Measurements from ENCODE around the gene GCA.

- no peak for TF ChIP-seq CTCF (IDR thresholded peaks at IDR 0.05)
- TF ChIP-seq ZFX (IDR thresholded peaks at IDR 0.05; ENCODE audit: borderline replicate concordance) = no peak
Observed at GRCh38 chr2:162295009-162295408, 48.9 kb upstream of the GCA start.
